ENCODE measurements around the gene SLCO2A1. TPM values are rescaled to one million over a fixed set of nuclear protein-coding genes. Genes with fewer than 3 reads are reported as not detected.

Gene SLCO2A1
- total and polyA plus RNA-seq, 2 donors (not counting 1 experiment from before 2014, with no cell fraction given), result not detected

GRCh38 chr3:134065252-134066157, 35.8 kb upstream of the SLCO2A1 start:
- Histone ChIP-seq H3K4me3 (ENCODE audit: control extremely low read depth in 1 of 5, extremely low read depth in 1 of 5, insufficient read depth in 1 of 5, low read depth in 2 of 5, low read length in 4 of 5) (no peak overlapping the region), H3K79me2 (ENCODE audit: control insufficient read depth, insufficient read depth, low read length) (no peaks in the 10 kb centered on the region), H3K27me3 (replicated peaks in 1 of 4; ENCODE audit: control extremely low read depth in 1 of 4, control insufficient read depth in 3 of 4, insufficient read depth in 4 of 4, low read length in 3 of 4) (no peaks in the 10 kb centered on the region), H2AFZ (ENCODE audit: insufficient read depth, low read depth, low read length, poor library complexity, severe bottlenecking) (no peak overlapping the region), H3K36me3 (replicated peaks in 1 of 2; ENCODE audit: control extremely low read depth in 1 of 2, control insufficient read depth in 1 of 2, extremely low read depth in 1 of 2, insufficient read depth in 2 of 2, low read length in 1 of 2) (no peaks in the 10 kb centered on the region), H3K27ac (ENCODE audit: low read length in 2 of 2) (no peak overlapping the region), H4K20me1 (ENCODE audit: control insufficient read depth, insufficient read depth, low read length, poor library complexity, severe bottlenecking) (no peaks in the 10 kb centered on the region), H3K9me3 (ENCODE audit: control extremely low read depth in 1 of 3, control insufficient read depth in 2 of 3, insufficient read depth in 1 of 3, low read length in 2 of 3) (no peaks in the 10 kb centered on the region), H3K4me1 (ENCODE audit: control insufficient read depth in 2 of 2, insufficient read depth in 2 of 2, low read length in 2 of 2) (no peaks in the 10 kb centered on the region), H3K9ac (ENCODE audit: low read length) (no peak overlapping the region), H3K4me2 (replicated peaks; ENCODE audit: low read depth, low read length, poor library complexity, severe bottlenecking) (no peak overlapping the region)
- WGBS (ENCODE audit: insufficient coverage), result 63% methylated on average over 6 of the region's 9 CpGs
- H3K27ac Mint-ChIP-seq, result no peak overlapping the region
- TF ChIP-seq CTCF (IDR thresholded peaks at IDR 0.05) (no peak), EZH2 (IDR thresholded peaks at IDR 0.05; ENCODE audit: borderline replicate concordance, insufficient read depth, low read depth, low read length, poor library complexity, severe bottlenecking) (no peak)
- H3K4me1 Mint-ChIP-seq, result no peaks in the 10 kb centered on the region
- intact Hi-C loops (cut with micrococcal nuclease), result no loop called here
- ATAC-seq (ENCODE audit: low read depth) (no peak), DNase-seq (no peak)
- H3K9me3 Mint-ChIP-seq (ENCODE audit: insufficient read depth), result no peaks in the 10 kb centered on the region
- peaks cover 4% of the 10 kb centered on the region for H3K27me3 Mint-ChIP-seq
- ChIA-PET POLR2A (no interaction called here), CTCF (no interaction called here)
- H3K4me3 Mint-ChIP-seq, result no peak overlapping the region

- CTCF ChIA-PET, result no interaction called here
- Histone ChIP-seq H3K9me3 (ENCODE audit: control extremely low read depth in 1 of 3, control insufficient read depth in 2 of 3, insufficient read depth in 1 of 3, low read length in 2 of 3) (no peaks in the 10 kb centered on the region), H3K27ac (ENCODE audit: low read length in 2 of 2) (no peak overlapping the region), H3K27me3 (replicated peaks in 1 of 4; ENCODE audit: control extremely low read depth in 1 of 4, control insufficient read depth in 3 of 4, insufficient read depth in 4 of 4, low read length in 3 of 4) (peaks cover 0 to 3% (median 0%) of the 10 kb centered on the region in 4 experiments), H3K79me2 (ENCODE audit: control insufficient read depth, insufficient read depth, low read length) (no peaks in the 10 kb centered on the region), H3K9ac (ENCODE audit: low read length) (no peak overlapping the region), H3K4me3 (ENCODE audit: control extremely low read depth in 1 of 5, extremely low read depth in 1 of 5, insufficient read depth in 1 of 5, low read depth in 2 of 5, low read length in 4 of 5) (no peak overlapping the region), H4K20me1 (ENCODE audit: control insufficient read depth, insufficient read depth, low read length, poor library complexity, severe bottlenecking) (no peaks in the 10 kb centered on the region), H3K4me1 (ENCODE audit: control insufficient read depth in 2 of 2, insufficient read depth in 2 of 2, low read length in 2 of 2) (no peaks in the 10 kb centered on the region), H3K4me2 (replicated peaks; ENCODE audit: low read depth, low read length, poor library complexity, severe bottlenecking) (no peak overlapping the region), H2AFZ (ENCODE audit: insufficient read depth, low read depth, low read length, poor library complexity, severe bottlenecking) (no peak overlapping the region), H3K36me3 (replicated peaks in 1 of 2; ENCODE audit: control extremely low read depth in 1 of 2, control insufficient read depth in 1 of 2, extremely low read depth in 1 of 2, insufficient read depth in 2 of 2, low read length in 1 of 2) (no peaks in the 10 kb centered on the region)
- Mint-ChIP-seq H3K9me3 (ENCODE audit: insufficient read depth) (no peaks in the 10 kb centered on the region), H3K27ac (no peak overlapping the region), H3K4me3 (no peak overlapping the region), H3K27me3 (peaks cover 4% of the 10 kb centered on the region), H3K4me1 (no peaks in the 10 kb centered on the region)
- ATAC-seq (ENCODE audit: low read depth) (no peak), DNase-seq (no peak)
- TF ChIP-seq EZH2 (IDR thresholded peaks at IDR 0.05; ENCODE audit: borderline replicate concordance, insufficient read depth, low read depth, low read length, poor library complexity, severe bottlenecking) (no peak), CTCF (IDR thresholded peaks at IDR 0.05) (no peak)
- intact Hi-C loops (cut with micrococcal nuclease), result no loop called here
- POLR2A ChIA-PET, result interaction anchor here (0.7 kb wide), 1 partner anchor 21 kb away, joined by 3 read pairs; no protein-coding TSS in a partner anchor
- no CpG with 5 or more reads among the region's 2 CpGs for WGBS (ENCODE audit: insufficient coverage)
These were observed 34.4 kb upstream of the SLCO2A1 start for GRCh38 chr3:134064081-134064480.
